Ishikawa (cell line): ENCODE results near the gene ADGRF1.

Source experiments
- CEBPB ChIP-seq: IDR thresholded peaks from 2 replicates; pipeline ENCODE4 v1.6.1; 2012
- CREB1 ChIP-seq: IDR thresholded peaks from 2 replicates; pipeline ENCODE4 v1.6.1; 2012; ENCODE audit warnings: low read depth
- EGR1 ChIP-seq: IDR thresholded peaks from 2 replicates; pipeline ENCODE4 v1.6.1; 2012
- EP300 ChIP-seq: IDR thresholded peaks from 2 replicates; pipeline ENCODE4 v1.6.1; 2012; ENCODE audit warnings: borderline replicate concordance
- FOXM1 ChIP-seq: IDR thresholded peaks from 2 replicates; pipeline ENCODE4 v1.6.1; 2012; ENCODE audit warnings: low read depth, borderline replicate concordance
- MAX ChIP-seq: IDR thresholded peaks from 2 replicates; pipeline ENCODE4 v1.6.1; 2012
- NFIC ChIP-seq: IDR thresholded peaks from 2 replicates; pipeline ENCODE4 v1.6.1; 2012
- RAD21 ChIP-seq: IDR thresholded peaks from 2 replicates; pipeline ENCODE4 v1.6.1; 2012; ENCODE audit warnings: low read depth
- TAF1 ChIP-seq: IDR thresholded peaks from 2 replicates; pipeline ENCODE4 v1.6.1; 2012; ENCODE audit warnings: low read depth, mild to moderate bottlenecking
- TCF12 ChIP-seq: IDR thresholded peaks from 2 replicates; pipeline ENCODE4 v1.6.1; 2012; ENCODE audit warnings: low read depth
- TEAD4 ChIP-seq: IDR thresholded peaks from 2 replicates; pipeline ENCODE4 v1.6.1; 2012
- USF1 ChIP-seq: IDR thresholded peaks from 2 replicates; pipeline ENCODE4 v1.6.1; 2012
- YY1 ChIP-seq: IDR thresholded peaks from 2 replicates; pipeline ENCODE4 v1.6.1; 2012; ENCODE audit warnings: low read depth
- ZBTB7A ChIP-seq: IDR thresholded peaks from 2 replicates; pipeline ENCODE4 v1.6.1; 2012; ENCODE audit warnings: low read depth
- TF ChIP-seq, protein P1 (sequence below): IDR thresholded peaks from 2 replicates; pipeline ENCODE4 v1.6.1; 2012; ENCODE audit warnings: low read depth, mild to moderate bottlenecking

The ADGRF1 gene

DNA sequence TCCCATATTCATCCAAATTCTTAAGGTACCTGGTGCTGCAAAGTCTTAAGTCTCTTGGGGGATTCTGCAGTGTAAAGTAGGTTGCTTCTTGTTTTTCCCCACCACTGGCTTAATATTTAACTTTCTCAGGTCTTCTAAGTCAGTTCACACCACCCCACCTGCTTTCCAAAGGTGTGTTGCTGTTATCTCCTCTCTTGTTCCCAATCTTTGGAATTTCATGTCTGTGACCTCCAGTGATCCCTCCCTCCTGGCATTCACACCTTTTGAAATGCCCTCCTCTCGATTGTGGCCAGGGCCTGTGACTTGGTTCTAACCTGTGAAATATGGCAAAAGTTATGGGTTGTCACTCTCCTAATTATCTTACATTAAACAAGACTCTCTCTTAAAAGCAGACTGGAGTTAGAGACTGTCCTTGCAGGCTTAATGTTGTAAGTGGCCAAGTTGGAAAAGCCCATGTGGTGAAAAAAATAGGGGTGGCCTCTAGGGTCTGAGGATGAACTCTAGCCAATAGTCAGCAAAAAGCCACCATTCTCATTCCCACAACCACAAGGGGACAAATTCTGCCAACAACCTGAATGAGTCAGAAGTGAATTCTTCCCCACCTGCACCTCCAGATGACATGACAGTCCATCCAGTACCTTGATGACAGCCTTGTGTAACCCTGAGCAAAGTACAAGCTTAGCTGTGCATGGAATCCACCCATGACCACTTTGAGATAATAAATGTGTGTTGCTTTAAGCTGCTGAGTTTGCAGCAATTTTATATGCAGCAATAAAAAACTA lies 45.1 kb downstream of the ADGRF1 start:
- TF ChIP-seq MAX (no peak), USF1 (no peak), YY1 (no peak), TCF12 (no peak), ZBTB7A (no peak), EP300 (no peak), CREB1 (no peak), CEBPB (no peak), RAD21 (no peak), TEAD4 (no peak), TAF1 (no peak), EGR1 (no peak), NFIC (no peak), FOXM1 (no peak)
- TF ChIP-seq, protein P1, sequence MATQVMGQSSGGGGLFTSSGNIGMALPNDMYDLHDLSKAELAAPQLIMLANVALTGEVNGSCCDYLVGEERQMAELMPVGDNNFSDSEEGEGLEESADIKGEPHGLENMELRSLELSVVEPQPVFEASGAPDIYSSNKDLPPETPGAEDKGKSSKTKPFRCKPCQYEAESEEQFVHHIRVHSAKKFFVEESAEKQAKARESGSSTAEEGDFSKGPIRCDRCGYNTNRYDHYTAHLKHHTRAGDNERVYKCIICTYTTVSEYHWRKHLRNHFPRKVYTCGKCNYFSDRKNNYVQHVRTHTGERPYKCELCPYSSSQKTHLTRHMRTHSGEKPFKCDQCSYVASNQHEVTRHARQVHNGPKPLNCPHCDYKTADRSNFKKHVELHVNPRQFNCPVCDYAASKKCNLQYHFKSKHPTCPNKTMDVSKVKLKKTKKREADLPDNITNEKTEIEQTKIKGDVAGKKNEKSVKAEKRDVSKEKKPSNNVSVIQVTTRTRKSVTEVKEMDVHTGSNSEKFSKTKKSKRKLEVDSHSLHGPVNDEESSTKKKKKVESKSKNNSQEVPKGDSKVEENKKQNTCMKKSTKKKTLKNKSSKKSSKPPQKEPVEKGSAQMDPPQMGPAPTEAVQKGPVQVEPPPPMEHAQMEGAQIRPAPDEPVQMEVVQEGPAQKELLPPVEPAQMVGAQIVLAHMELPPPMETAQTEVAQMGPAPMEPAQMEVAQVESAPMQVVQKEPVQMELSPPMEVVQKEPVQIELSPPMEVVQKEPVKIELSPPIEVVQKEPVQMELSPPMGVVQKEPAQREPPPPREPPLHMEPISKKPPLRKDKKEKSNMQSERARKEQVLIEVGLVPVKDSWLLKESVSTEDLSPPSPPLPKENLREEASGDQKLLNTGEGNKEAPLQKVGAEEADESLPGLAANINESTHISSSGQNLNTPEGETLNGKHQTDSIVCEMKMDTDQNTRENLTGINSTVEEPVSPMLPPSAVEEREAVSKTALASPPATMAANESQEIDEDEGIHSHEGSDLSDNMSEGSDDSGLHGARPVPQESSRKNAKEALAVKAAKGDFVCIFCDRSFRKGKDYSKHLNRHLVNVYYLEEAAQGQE: no peak

GRCh38 chr6:46994933-46995332 lies 47.2 kb downstream of the ADGRF1 start:
- TF ChIP-seq TEAD4 (no peak), EP300 (no peak), ZBTB7A (no peak), CREB1 (no peak), USF1 (no peak), TAF1 (no peak)

GRCh38 chr6:46993846-46994245 lies 48.3 kb downstream of the ADGRF1 start:
- peak; percentile 56; the same call in 1 of the 2 replicates for TF ChIP-seq EP300
- no peak for TF ChIP-seq TAF1
- TF ChIP-seq MAX: no peak
- TF ChIP-seq EGR1: no peak
- peak; percentile 36; the same call in 1 of the 2 replicates for TF ChIP-seq TCF12
- peak; percentile 69 for TF ChIP-seq TEAD4
- no peak for TF ChIP-seq FOXM1

GRCh38 chr6:46990818-46991510 lies 51.2 kb downstream of the ADGRF1 start:
- TF ChIP-seq RAD21 (peak; percentile 92), NFIC (0 out of 2 replicates have a peak, but pooled peaks have one; percentile 17)

DNA sequence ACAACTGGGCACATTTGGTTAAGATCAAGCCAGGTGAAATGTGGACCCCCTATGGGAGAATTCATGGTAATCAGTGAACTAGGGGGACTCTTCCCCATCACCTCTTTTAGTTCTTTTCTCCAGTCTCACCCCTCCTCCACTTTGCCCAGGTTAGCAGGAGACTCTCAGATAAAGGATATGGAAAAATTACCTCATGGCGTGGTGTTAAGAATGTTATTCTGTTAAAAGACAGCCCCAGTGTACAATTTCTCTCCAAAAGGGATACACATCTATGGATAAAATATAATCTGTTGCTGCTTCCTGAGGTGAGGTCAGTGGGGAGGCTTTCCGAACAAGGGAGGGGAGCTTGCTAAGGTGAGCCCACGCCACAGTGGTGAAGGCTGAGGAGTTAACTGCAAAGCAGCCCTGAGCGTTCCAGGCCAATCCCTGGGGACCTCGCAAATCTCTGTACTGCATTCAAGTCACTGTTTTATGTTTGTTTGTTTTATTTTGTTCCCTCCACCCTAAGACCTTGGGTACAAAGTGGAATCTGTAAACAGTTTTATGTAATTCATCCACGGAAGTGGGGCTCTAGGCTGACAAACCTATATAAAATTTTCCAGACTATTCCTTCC lies 52.0 kb downstream of the ADGRF1 start:
- TF ChIP-seq RAD21 (no peak), TEAD4 (no peak), CEBPB (no peak), USF1 (no peak), TCF12 (no peak), EP300 (no peak), TAF1 (no peak), FOXM1 (no peak)

GRCh38 chr6:46989398-46989797 lies 52.7 kb downstream of the ADGRF1 start:
- TF ChIP-seq YY1 (no peak), TEAD4 (no peak), CREB1 (no peak), EP300 (no peak), NFIC (no peak), USF1 (no peak), EGR1 (no peak), TCF12 (no peak), CEBPB (no peak), ZBTB7A (no peak), RAD21 (no peak), FOXM1 (no peak), TAF1 (no peak), MAX (no peak)
- TF ChIP-seq, protein P1: no peak
